ENCODE measurements around the gene NFKBIA.

NFKBIA gene

DNA sequence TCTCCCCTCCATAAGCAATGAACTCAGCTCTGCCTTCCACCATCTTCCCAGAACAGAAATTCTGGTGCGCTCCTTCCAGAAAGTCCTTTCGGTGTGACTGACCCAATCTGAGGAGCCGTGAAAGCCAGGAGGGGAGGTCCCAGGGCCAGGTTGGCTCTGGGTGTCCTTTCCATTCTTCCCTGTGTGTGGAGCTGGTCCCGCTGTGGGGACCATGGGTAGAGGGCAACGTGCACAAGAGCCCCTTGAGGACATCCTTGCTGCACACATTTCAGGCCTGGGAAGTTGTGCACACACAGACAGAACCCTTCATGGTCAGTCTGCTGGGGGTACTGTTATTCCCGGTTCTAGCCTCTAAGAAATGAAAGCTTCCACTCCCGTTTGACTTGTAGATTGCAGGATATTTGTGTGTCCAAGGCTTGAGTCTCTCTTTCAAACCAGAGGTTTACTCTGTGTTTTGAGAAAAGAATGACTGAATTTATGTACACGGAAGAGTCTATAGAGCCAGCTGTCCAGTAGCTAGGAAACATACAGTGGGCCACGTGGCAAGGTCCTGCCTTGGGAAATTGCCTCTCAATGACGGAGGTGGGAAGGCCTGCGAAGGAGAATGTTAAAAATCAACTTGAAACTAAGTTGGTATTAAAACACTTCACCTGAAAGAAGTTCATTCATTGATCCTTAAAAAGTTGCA, 10.1 kb downstream of the NFKBIA start:
- Histone ChIP-seq H3K79me1 (ENCODE audit: low read depth, low read length) (no peaks in the 10 kb centered on the region), H2BK5ac (ENCODE audit: low read length) (peak overlapping the region; percentile 14), H3K4me2 (ENCODE audit: insufficient read depth, low read length, poor library complexity, severe bottlenecking) (no peak overlapping the region), H3K9ac (ENCODE audit: low read depth, low read length, poor library complexity) (no peak overlapping the region), H3K4me3 (ENCODE audit: low read length in 2 of 2) (no peak overlapping the region), H3K23ac (ENCODE audit: low read depth, low read length, poor library complexity) (no peak overlapping the region), H2AK5ac (ENCODE audit: low read depth, low read length) (no peak overlapping the region), H4K8ac (ENCODE audit: low read depth, low read length) (no peak overlapping the region), H2AFZ (ENCODE audit: low read length) (peak overlapping the region; percentile 75), H3K27ac (replicated peaks; ENCODE audit: low read length) (no peak overlapping the region), H3K18ac (ENCODE audit: low read length) (no peak overlapping the region), H3K14ac (ENCODE audit: low read length) (no peak overlapping the region), H3K4ac (ENCODE audit: low read length) (no peak overlapping the region), H3K36me3 (replicated peaks in 1 of 2; ENCODE audit: control insufficient read depth in 2 of 2, insufficient read depth in 2 of 2, low read length in 2 of 2) (no peaks in the 10 kb centered on the region), H2BK120ac (ENCODE audit: low read depth, low read length) (no peak overlapping the region), H2BK12ac (ENCODE audit: low read length) (no peak overlapping the region), H4K91ac (ENCODE audit: low read depth, low read length, poor library complexity) (no peak overlapping the region), H3K9me3 (replicated peaks in 1 of 2; ENCODE audit: control insufficient read depth in 2 of 2, insufficient read depth in 1 of 2, low read depth in 1 of 2, low read length in 2 of 2) (peaks cover 0 to 2% of the 10 kb centered on the region in 2 donors), H2BK15ac (ENCODE audit: low read length) (no peak overlapping the region), H3K27me3 (ENCODE audit: control insufficient read depth in 3 of 3, insufficient read depth in 3 of 3, low read depth in 1 of 3, low read length in 3 of 3) (no peaks in the 10 kb centered on the region), H3K4me1 (ENCODE audit: control insufficient read depth in 2 of 2, insufficient read depth in 1 of 2, low read depth in 1 of 2, low read length in 2 of 2) (peaks cover 5% of the 10 kb centered on the region in 2 donors)
- WGBS, 2 donors (ENCODE audit: extremely low coverage in 2 of 2, insufficient read length in 2 of 2, insufficient replicate concordance in 1 of 2): no CpG with 5 or more reads among the region's 11 CpGs
- no peak for DNase-seq (ENCODE audit: low spot score)

DNA sequence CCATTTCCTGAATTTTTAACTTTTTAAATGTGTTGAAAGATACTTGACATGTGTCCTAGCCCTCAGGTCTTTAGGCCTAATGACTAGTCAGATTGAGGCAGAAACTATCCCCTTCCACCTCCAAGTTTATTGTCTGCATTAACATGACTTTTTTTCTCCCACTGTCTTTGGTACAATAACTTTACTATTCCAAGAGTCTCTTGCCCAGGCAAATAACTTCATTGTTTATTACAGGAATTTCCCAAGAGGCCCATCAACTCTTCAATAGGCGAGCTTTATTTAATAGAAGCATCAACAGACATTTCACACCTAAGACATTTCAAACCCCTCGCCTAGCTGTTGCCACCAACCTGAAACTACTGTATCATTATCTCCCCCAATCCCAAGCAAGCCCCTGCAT, 10.7 kb downstream of the NFKBIA start:
- no peaks in the 10 kb centered on the region for H3K36me3 ChIP-seq (replicated peaks in 1 of 2; ENCODE audit: control insufficient read depth in 2 of 2, insufficient read depth in 2 of 2, low read length in 2 of 2)

DNA sequence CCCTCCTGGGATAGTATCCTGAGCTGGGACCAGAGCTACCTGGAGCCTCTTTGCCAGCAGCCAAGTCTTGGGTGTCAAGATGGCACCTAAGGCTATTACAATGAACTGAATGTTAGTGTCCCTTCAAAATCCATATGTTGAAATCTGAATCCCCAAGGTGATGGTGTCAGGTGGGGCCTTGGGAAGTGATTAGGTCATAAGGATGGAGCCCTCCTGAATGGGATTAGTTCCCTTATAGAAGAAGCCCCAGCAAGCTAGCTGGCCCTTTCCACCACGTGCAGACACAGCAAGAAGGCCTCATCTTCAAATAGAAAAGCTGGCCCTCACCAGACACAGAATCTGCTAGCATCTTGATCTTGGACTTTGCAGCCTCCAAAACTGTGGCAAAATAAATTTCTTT, 12.4 kb downstream of the NFKBIA start:
- no peak overlapping the region for H3K14ac ChIP-seq (ENCODE audit: low read length)
- no peak overlapping the region for H2BK12ac ChIP-seq (ENCODE audit: low read length)
- peaks cover 0 to 2% of the 10 kb centered on the region in 2 donors for H3K9me3 ChIP-seq (replicated peaks in 1 of 2; ENCODE audit: control insufficient read depth in 2 of 2, insufficient read depth in 1 of 2, low read depth in 1 of 2, low read length in 2 of 2)
- H4K91ac ChIP-seq (ENCODE audit: low read depth, low read length, poor library complexity): no peak overlapping the region
- H3K4me1 ChIP-seq (ENCODE audit: control insufficient read depth in 2 of 2, insufficient read depth in 1 of 2, low read depth in 1 of 2, low read length in 2 of 2): no peaks in the 10 kb centered on the region
- no peak overlapping the region for H2AFZ ChIP-seq (ENCODE audit: low read length)
- H3K79me1 ChIP-seq (ENCODE audit: low read depth, low read length): no peaks in the 10 kb centered on the region
- no peak overlapping the region for H2BK120ac ChIP-seq (ENCODE audit: low read depth, low read length)
- H2AK5ac ChIP-seq (ENCODE audit: low read depth, low read length): no peak overlapping the region
- H3K18ac ChIP-seq (ENCODE audit: low read length): no peak overlapping the region
- no peaks in the 10 kb centered on the region for H3K36me3 ChIP-seq (replicated peaks in 1 of 2; ENCODE audit: control insufficient read depth in 2 of 2, insufficient read depth in 2 of 2, low read length in 2 of 2)
- no peak overlapping the region for H4K8ac ChIP-seq (ENCODE audit: low read depth, low read length)
- H3K4me3 ChIP-seq (ENCODE audit: low read length in 2 of 2): no peak overlapping the region
- H3K23ac ChIP-seq (ENCODE audit: low read depth, low read length, poor library complexity): no peak overlapping the region
- no peak overlapping the region for H2BK15ac ChIP-seq (ENCODE audit: low read length)
- no peak overlapping the region for H3K27ac ChIP-seq (replicated peaks; ENCODE audit: low read length)
- no CpG with 5 or more reads among the region's 1 CpG for WGBS, 2 donors (ENCODE audit: extremely low coverage in 2 of 2, insufficient read length in 2 of 2, insufficient replicate concordance in 1 of 2)
- DNase-seq (ENCODE audit: low spot score): no peak
- H3K27me3 ChIP-seq (ENCODE audit: control insufficient read depth in 3 of 3, insufficient read depth in 3 of 3, low read depth in 1 of 3, low read length in 3 of 3): no peaks in the 10 kb centered on the region
- H2BK5ac ChIP-seq (ENCODE audit: low read length): no peak overlapping the region
- H3K9ac ChIP-seq (ENCODE audit: low read depth, low read length, poor library complexity): no peak overlapping the region
- H3K4ac ChIP-seq (ENCODE audit: low read length): no peak overlapping the region
- no peak overlapping the region for H3K4me2 ChIP-seq (ENCODE audit: insufficient read depth, low read length, poor library complexity, severe bottlenecking)

More for the DNA sequence above, 10.7 kb downstream of the NFKBIA start:
- H2AK5ac ChIP-seq (ENCODE audit: low read depth, low read length): no peak overlapping the region
- no peak overlapping the region for H2BK120ac ChIP-seq (ENCODE audit: low read depth, low read length)
- H3K9me3 ChIP-seq (replicated peaks in 1 of 2; ENCODE audit: control insufficient read depth in 2 of 2, insufficient read depth in 1 of 2, low read depth in 1 of 2, low read length in 2 of 2): peaks cover 0 to 2% of the 10 kb centered on the region in 2 donors
- H2BK5ac ChIP-seq (ENCODE audit: low read length): no peak overlapping the region
- H3K4me2 ChIP-seq (ENCODE audit: insufficient read depth, low read length, poor library complexity, severe bottlenecking): no peak overlapping the region
- H2AFZ ChIP-seq (ENCODE audit: low read length): peak overlapping the region; percentile 75
- H3K27ac ChIP-seq (replicated peaks; ENCODE audit: low read length): no peak overlapping the region
- H3K4me3 ChIP-seq (ENCODE audit: low read length in 2 of 2): no peak overlapping the region
- no peaks in the 10 kb centered on the region for H3K27me3 ChIP-seq (ENCODE audit: control insufficient read depth in 3 of 3, insufficient read depth in 3 of 3, low read depth in 1 of 3, low read length in 3 of 3)
- H2BK15ac ChIP-seq (ENCODE audit: low read length): no peak overlapping the region
- H3K4me1 ChIP-seq (ENCODE audit: control insufficient read depth in 2 of 2, insufficient read depth in 1 of 2, low read depth in 1 of 2, low read length in 2 of 2): peaks cover 5% of the 10 kb centered on the region in 2 donors
- H3K9ac ChIP-seq (ENCODE audit: low read depth, low read length, poor library complexity): no peak overlapping the region
- no peak overlapping the region for H2BK12ac ChIP-seq (ENCODE audit: low read length)
- H4K8ac ChIP-seq (ENCODE audit: low read depth, low read length): no peak overlapping the region
- no CpG with 5 or more reads among the region's 2 CpGs for WGBS, 2 donors (ENCODE audit: extremely low coverage in 2 of 2, insufficient read length in 2 of 2, insufficient replicate concordance in 1 of 2)
- no peak for DNase-seq (ENCODE audit: low spot score)
- H4K91ac ChIP-seq (ENCODE audit: low read depth, low read length, poor library complexity): no peak overlapping the region
- H3K23ac ChIP-seq (ENCODE audit: low read depth, low read length, poor library complexity): no peak overlapping the region
- H3K79me1 ChIP-seq (ENCODE audit: low read depth, low read length): no peaks in the 10 kb centered on the region
- no peak overlapping the region for H3K18ac ChIP-seq (ENCODE audit: low read length)
- no peak overlapping the region for H3K4ac ChIP-seq (ENCODE audit: low read length)
- H3K14ac ChIP-seq (ENCODE audit: low read length): no peak overlapping the region

DNA sequence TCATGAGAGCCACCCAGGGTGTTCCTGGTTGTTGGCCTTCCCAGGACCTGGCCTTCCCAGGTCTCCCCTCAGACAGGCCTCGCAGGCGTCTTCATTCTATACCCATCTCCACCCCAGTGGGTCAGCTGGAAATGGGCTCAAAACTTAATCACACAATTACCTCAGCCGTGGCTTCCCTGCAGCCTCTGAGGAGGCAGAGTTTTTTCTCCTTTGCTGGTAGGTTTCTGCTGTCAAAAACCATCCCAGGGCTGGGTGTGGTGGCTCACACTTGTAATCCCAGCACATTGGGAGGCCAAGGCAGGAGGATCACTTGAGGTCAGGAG, 13.2 kb downstream of the NFKBIA start:
- Histone ChIP-seq H3K27me3 (ENCODE audit: control insufficient read depth in 3 of 3, insufficient read depth in 3 of 3, low read depth in 1 of 3, low read length in 3 of 3) (no peaks in the 10 kb centered on the region), H4K91ac (ENCODE audit: low read depth, low read length, poor library complexity) (no peak overlapping the region), H4K8ac (ENCODE audit: low read depth, low read length) (no peak overlapping the region), H2BK120ac (ENCODE audit: low read depth, low read length) (no peak overlapping the region), H3K9ac (ENCODE audit: low read depth, low read length, poor library complexity) (no peak overlapping the region), H3K18ac (ENCODE audit: low read length) (no peak overlapping the region), H3K36me3 (replicated peaks in 1 of 2; ENCODE audit: control insufficient read depth in 2 of 2, insufficient read depth in 2 of 2, low read length in 2 of 2) (no peaks in the 10 kb centered on the region), H3K4ac (ENCODE audit: low read length) (no peak overlapping the region), H3K27ac (replicated peaks; ENCODE audit: low read length) (no peak overlapping the region), H3K4me2 (ENCODE audit: insufficient read depth, low read length, poor library complexity, severe bottlenecking) (no peak overlapping the region), H3K4me3 (ENCODE audit: low read length in 2 of 2) (no peak overlapping the region), H2BK12ac (ENCODE audit: low read length) (no peak overlapping the region), H3K23ac (ENCODE audit: low read depth, low read length, poor library complexity) (no peak overlapping the region), H3K4me1 (ENCODE audit: control insufficient read depth in 2 of 2, insufficient read depth in 1 of 2, low read depth in 1 of 2, low read length in 2 of 2) (no peaks in the 10 kb centered on the region), H2AK5ac (ENCODE audit: low read depth, low read length) (no peak overlapping the region), H3K9me3 (replicated peaks in 1 of 2; ENCODE audit: control insufficient read depth in 2 of 2, insufficient read depth in 1 of 2, low read depth in 1 of 2, low read length in 2 of 2) (peaks cover 0 to 2% of the 10 kb centered on the region in 2 donors), H2AFZ (ENCODE audit: low read length) (no peak overlapping the region), H2BK5ac (ENCODE audit: low read length) (no peak overlapping the region), H3K14ac (ENCODE audit: low read length) (no peak overlapping the region), H3K79me1 (ENCODE audit: low read depth, low read length) (no peaks in the 10 kb centered on the region), H2BK15ac (ENCODE audit: low read length) (no peak overlapping the region)
- no peak for DNase-seq (ENCODE audit: low spot score)
- WGBS, 2 donors (ENCODE audit: extremely low coverage in 2 of 2, insufficient read length in 2 of 2, insufficient replicate concordance in 1 of 2): no CpG with 5 or more reads among the region's 3 CpGs
